ENCODE measurements around the gene TRIP11. TPM values are rescaled to one million over a fixed set of nuclear protein-coding genes. Genes with fewer than 3 reads are reported as not detected.
A peak's percentile ranks its signal among the peaks of the same experiment; 100 is the strongest.

TRIP11 gene
- total and polyA plus RNA-seq, 2 of the 13 experiments (the other 11 are each of a cell fraction or from before 2014, with no cell fraction given): 10.9 to 32.8 TPM

DNA sequence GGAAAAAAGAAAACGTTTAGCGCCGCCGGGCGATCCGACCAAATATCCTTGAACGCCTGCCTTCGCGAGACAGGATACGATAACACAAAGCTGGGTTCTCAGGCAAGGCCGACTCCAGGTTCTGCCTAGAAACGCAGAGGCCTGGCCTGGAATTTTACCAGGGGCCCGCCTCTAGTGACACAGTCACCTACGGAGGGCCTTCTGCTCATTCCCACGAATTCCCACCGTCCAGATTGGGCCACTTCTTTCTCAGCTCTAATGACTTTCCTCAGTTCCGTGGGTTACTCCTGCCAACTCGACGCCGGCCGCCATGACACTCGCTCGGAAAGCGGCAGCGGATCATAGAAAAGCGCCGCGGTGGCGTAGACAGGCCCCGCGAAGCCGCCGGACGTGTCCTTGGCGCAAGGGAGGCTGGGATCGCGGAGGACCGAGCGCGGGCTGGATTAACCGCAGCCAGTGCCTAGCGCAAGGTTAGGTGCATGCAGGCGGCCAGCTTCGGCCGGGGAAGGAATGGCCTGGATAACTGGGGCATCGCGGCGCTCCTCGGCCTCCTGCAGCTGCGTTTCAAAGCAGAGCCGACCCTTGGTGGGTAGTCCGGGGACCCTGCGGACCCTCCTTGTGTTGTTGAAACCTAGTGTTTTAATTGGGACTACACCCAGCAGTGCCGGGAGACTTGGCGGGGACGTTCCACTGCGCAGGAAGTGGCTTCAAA, at the start of gene TRIP11 (continued):
- TF ChIP-seq, protein P1, sequence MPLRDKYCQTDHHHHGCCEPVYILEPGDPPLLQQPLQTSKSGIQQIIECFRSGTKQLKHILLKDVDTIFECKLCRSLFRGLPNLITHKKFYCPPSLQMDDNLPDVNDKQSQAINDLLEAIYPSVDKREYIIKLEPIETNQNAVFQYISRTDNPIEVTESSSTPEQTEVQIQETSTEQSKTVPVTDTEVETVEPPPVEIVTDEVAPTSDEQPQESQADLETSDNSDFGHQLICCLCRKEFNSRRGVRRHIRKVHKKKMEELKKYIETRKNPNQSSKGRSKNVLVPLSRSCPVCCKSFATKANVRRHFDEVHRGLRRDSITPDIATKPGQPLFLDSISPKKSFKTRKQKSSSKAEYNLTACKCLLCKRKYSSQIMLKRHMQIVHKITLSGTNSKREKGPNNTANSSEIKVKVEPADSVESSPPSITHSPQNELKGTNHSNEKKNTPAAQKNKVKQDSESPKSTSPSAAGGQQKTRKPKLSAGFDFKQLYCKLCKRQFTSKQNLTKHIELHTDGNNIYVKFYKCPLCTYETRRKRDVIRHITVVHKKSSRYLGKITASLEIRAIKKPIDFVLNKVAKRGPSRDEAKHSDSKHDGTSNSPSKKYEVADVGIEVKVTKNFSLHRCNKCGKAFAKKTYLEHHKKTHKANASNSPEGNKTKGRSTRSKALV (CRISPR knock-in tag; IDR thresholded peaks at IDR 0.05): no peak; the same call in 1 of the 2 replicates
- TF ChIP-seq CREM (IDR thresholded peaks at IDR 0.05) (peak; percentile 70), CREM (CRISPR knock-in tag; IDR thresholded peaks at IDR 0.05) (no peak), MED13 (CRISPR knock-in tag; IDR thresholded peaks at IDR 0.05) (peak; percentile 73; the same call in 1 of the 2 replicates), FOXP1 (IDR thresholded peaks at IDR 0.05) (no peak), FOXP1 (CRISPR knock-in tag; IDR thresholded peaks at IDR 0.05) (no peak), NPAS2 (CRISPR knock-in tag; IDR thresholded peaks at IDR 0.05; ENCODE audit: borderline replicate concordance) (no peak), ZNF549 (CRISPR knock-in tag; IDR thresholded peaks at IDR 0.05) (0 out of 2 replicates have a peak, but pooled peaks have one; percentile 5), PCBP2 (optimal IDR thresholded peaks at IDR 0.05; ENCODE audit: low read depth, low read length, poor library complexity, severe bottlenecking) (no peak), ISL2 (CRISPR knock-in tag; IDR thresholded peaks at IDR 0.05) (peak; percentile 73), DPF2 (CRISPR knock-in tag; IDR thresholded peaks at IDR 0.05; ENCODE audit: borderline replicate concordance, low read depth) (no peak), RFX5 (IDR thresholded peaks at IDR 0.05; ENCODE audit: low read depth, low read length) (no peak), CEBPB (IDR thresholded peaks at IDR 0.05; ENCODE audit: borderline replicate concordance, low read depth, low read length) (no peak), HIVEP1 (CRISPR knock-in tag; IDR thresholded peaks at IDR 0.05) (no peak; the same call in 1 of the 2 replicates), NCOA5 (CRISPR knock-in tag; IDR thresholded peaks at IDR 0.05) (no peak), ZNF33A (CRISPR knock-in tag; IDR thresholded peaks at IDR 0.05; ENCODE audit: borderline replicate concordance) (no peak), CEBPG (CRISPR knock-in tag; IDR thresholded peaks at IDR 0.05) (peak; percentile 3; the same call in 1 of the 2 replicates), CENPT (CRISPR knock-in tag; IDR thresholded peaks at IDR 0.05; ENCODE audit: low read depth) (no peak)
- TF ChIP-seq, protein P2, sequence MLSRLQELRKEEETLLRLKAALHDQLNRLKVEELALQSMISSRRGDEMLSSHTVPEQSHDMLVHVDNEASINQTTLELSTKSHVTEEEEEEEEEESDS (CRISPR knock-in tag; IDR thresholded peaks at IDR 0.05; ENCODE audit: borderline replicate concordance): no peak
- TF ChIP-seq, protein P3, sequence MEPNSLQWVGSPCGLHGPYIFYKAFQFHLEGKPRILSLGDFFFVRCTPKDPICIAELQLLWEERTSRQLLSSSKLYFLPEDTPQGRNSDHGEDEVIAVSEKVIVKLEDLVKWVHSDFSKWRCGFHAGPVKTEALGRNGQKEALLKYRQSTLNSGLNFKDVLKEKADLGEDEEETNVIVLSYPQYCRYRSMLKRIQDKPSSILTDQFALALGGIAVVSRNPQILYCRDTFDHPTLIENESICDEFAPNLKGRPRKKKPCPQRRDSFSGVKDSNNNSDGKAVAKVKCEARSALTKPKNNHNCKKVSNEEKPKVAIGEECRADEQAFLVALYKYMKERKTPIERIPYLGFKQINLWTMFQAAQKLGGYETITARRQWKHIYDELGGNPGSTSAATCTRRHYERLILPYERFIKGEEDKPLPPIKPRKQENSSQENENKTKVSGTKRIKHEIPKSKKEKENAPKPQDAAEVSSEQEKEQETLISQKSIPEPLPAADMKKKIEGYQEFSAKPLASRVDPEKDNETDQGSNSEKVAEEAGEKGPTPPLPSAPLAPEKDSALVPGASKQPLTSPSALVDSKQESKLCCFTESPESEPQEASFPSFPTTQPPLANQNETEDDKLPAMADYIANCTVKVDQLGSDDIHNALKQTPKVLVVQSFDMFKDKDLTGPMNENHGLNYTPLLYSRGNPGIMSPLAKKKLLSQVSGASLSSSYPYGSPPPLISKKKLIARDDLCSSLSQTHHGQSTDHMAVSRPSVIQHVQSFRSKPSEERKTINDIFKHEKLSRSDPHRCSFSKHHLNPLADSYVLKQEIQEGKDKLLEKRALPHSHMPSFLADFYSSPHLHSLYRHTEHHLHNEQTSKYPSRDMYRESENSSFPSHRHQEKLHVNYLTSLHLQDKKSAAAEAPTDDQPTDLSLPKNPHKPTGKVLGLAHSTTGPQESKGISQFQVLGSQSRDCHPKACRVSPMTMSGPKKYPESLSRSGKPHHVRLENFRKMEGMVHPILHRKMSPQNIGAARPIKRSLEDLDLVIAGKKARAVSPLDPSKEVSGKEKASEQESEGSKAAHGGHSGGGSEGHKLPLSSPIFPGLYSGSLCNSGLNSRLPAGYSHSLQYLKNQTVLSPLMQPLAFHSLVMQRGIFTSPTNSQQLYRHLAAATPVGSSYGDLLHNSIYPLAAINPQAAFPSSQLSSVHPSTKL (CRISPR knock-in tag; IDR thresholded peaks at IDR 0.05): 0 out of 2 replicates have a peak, but pooled peaks have one; percentile 61
- TF ChIP-seq, protein P4, sequence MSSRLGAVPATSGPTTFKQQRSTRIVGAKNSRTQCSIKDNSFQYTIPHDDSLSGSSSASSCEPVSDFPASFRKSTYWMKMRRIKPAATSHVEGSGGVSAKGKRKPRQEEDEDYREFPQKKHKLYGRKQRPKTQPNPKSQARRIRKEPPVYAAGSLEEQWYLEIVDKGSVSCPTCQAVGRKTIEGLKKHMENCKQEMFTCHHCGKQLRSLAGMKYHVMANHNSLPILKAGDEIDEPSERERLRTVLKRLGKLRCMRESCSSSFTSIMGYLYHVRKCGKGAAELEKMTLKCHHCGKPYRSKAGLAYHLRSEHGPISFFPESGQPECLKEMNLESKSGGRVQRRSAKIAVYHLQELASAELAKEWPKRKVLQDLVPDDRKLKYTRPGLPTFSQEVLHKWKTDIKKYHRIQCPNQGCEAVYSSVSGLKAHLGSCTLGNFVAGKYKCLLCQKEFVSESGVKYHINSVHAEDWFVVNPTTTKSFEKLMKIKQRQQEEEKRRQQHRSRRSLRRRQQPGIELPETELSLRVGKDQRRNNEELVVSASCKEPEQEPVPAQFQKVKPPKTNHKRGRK (CRISPR knock-in tag; IDR thresholded peaks at IDR 0.05): no peak
- TF ChIP-seq, protein P5, sequence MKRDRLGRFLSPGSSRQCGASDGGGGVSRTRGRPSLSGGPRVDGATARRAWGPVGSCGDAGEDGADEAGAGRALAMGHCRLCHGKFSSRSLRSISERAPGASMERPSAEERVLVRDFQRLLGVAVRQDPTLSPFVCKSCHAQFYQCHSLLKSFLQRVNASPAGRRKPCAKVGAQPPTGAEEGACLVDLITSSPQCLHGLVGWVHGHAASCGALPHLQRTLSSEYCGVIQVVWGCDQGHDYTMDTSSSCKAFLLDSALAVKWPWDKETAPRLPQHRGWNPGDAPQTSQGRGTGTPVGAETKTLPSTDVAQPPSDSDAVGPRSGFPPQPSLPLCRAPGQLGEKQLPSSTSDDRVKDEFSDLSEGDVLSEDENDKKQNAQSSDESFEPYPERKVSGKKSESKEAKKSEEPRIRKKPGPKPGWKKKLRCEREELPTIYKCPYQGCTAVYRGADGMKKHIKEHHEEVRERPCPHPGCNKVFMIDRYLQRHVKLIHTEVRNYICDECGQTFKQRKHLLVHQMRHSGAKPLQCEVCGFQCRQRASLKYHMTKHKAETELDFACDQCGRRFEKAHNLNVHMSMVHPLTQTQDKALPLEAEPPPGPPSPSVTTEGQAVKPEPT (CRISPR knock-in tag; IDR thresholded peaks at IDR 0.05; ENCODE audit: low read depth): no peak

All from HepG2 (cell line).